Heart left ventricle (tissue), 16 donors: ENCODE measurements around the gene UBR3. TPM values are rescaled to one million over a fixed set of nuclear protein-coding genes. Genes with fewer than 3 reads are reported as not detected.

Experiments used
- ATAC-seq, 4 donors: fragments of 200-7000 bp; cut with Tn5 transposase; one replicate each; pipeline ENCODE4 v1.9.1; 2020 to 2022; ENCODE audit warnings: moderate library complexity in 4 of 4, mild to moderate bottlenecking in 3 of 4, moderate number of reproducible peaks in 1 of 4
- DNase-seq, 5 donors: peaks; one replicate each; pipeline ENCODE4 v3.0.0-alpha.2; 2020
- H3K27ac ChIP-seq, 12 donors: fragments of 200-600 bp; sonication (generic) in 4 of 12; one replicate each; pipeline versions ENCODE4 v1.5.0 to v1.8.0; 2016 to 2022; ENCODE audit warnings: mild to moderate bottlenecking in 2 of 12
- H3K27me3 ChIP-seq, 9 donors: fragments of 200-600 bp; sonication (generic) in 2 of 9; one replicate each; pipeline versions ENCODE4 v1.5.1 to v1.8.0; 2016 to 2022; ENCODE audit warnings: mild to moderate bottlenecking in 3 of 9
- H3K36me3 ChIP-seq, 9 donors: fragments of 200-600 bp; sonication (generic) in 2 of 9; one replicate each; pipeline versions ENCODE4 v1.5.0 to v1.8.0; 2018 to 2022; ENCODE audit warnings: mild to moderate bottlenecking in 2 of 9
- H3K4me1 ChIP-seq, 12 donors: fragments of 200-600 bp; sonication (generic) in 4 of 12; one replicate each; pipeline versions ENCODE4 v1.5.0 to v1.8.0; 2016 to 2022; ENCODE audit warnings: mild to moderate bottlenecking in 3 of 12
- H3K4me3 ChIP-seq, 12 donors: fragments of 200-600 bp; sonication (generic) in 4 of 12; one replicate each; pipeline versions ENCODE4 v1.5.0 to v1.8.0; 2017 to 2022; ENCODE audit warnings: mild to moderate bottlenecking in 9 of 12, moderate library complexity in 4 of 12
- H3K9me3 ChIP-seq, 12 donors: fragments of 200-600 bp; sonication (generic) in 4 of 12; one replicate each; pipeline versions ENCODE4 v1.5.0 to v1.8.0; 2016 to 2022; ENCODE audit warnings: mild to moderate bottlenecking in 1 of 12
- POLR2A ChIP-seq, 2 donors: fragments of 450-650 bp; IDR thresholded peaks; one replicate each; pipeline ENCODE4 v1.6.1; 2017; ENCODE audit warnings: antibody characterized with exemption in 2 of 2, mild to moderate bottlenecking in 2 of 2, moderate library complexity in 2 of 2
- WGBS, 4 donors: extraction: QIAGEN DNeasy Blood & Tissue Kit in 2 of 4; methylation state at CpG; one replicate each; pipeline versions ENCODE4 v1.1.5 to v1.1.7; 2013 to 2018; 5-methylcytosine and 5-hydroxymethylcytosine counted together
- intact Hi-C, 10 donors: fragments of 100-400 bp; cut with DNase I; formaldehyde crosslinking; loops; one replicate each; pipeline versions ENCODE4 v1.11.1 to v1.14.2; 2022
- polyA plus RNA-seq, 2 donors: library from polyadenylated mRNA; stranded (reverse); fragments of 200-250 nt; gene quantifications; one replicate each; pipeline ENCODE4 v1.2.3, GENCODE V29; 2013
- total RNA-seq, 9 donors: library from RNA; depleted of rRNA in 2 of 9; stranded (reverse); fragments of >200 nt in 2 of 9; fragmentation: NEBNext Ultra II Directional in 3 of 9; extraction: Animal tissue kit (Norgen Biotek cat#: 25700) in 3 of 9; gene quantifications; one replicate each; pipeline versions ENCODE4 v1.1.0 to v1.2.4, GENCODE V29; 2016 to 2023
- TF ChIP-seq, protein P1 (sequence below), 12 donors: fragments of 200-600 bp; sonication (generic) in 4 of 12; IDR thresholded peaks; one replicate each; pipeline versions ENCODE4 v1.5.0 to v1.8.0; 2018 to 2022; ENCODE audit warnings: antibody characterized with exemption in 12 of 12, mild to moderate bottlenecking in 5 of 12
- donor health status: ischemic (EF 13 %, LVEDD 7.1; RV severe dilation, severe dysfunction).
- donor health status: healthy with polysubstance abuse.
- donor health status: DM: no; HTN: yes; CAD: no.
- donor health status: DM: no; HTN: no; CAD: no.
- donor health status: ischemic (EF 25% LVEDD 6.9; RV normal size, moderate dysfunction).
- donor health status: ischemic (EF 25% LVEDD 5.7; RV mildly dilated, moderate dysfunction).
- donor health status: healthy.
- donor health status: DM: yes; HTN: yes; CAD: no.
- donor health status: ischemic (EF 35%, LVEDD 5.7; RV mildly dilated, moderate dysfunction).
- donor health status: nonischemic (EF 11% LVEDD 7.7; RV severe dilation, severe dysfunction).
- donor health status: DM: yes; HTN: yes; CAD: no.
- donor health status: PGD.
- donor health status: ischemic (EF 29% LVEDD 5.4; RV normal size, mild dysfunction).
- donor health status: nonischemic (EF 23%, LVEDD 6.1; RV moderate dilation, normal function).

Gene UBR3
- total and polyA plus RNA-seq, 11 donors, result 34.8 to 137 (median 106) TPM

- ATAC-seq (no peak), DNase-seq (no peak)
- Histone ChIP-seq H3K36me3 (no peaks in the 10 kb centered on the region), H3K27me3 (no peaks in the 10 kb centered on the region), H3K27ac (no peak overlapping the region), H3K4me3 (no peak overlapping the region), H3K4me1 (no peaks in the 10 kb centered on the region), H3K9me3 (no peaks in the 10 kb centered on the region)
- intact Hi-C loops, result no loop called here
- WGBS, 4 donors, result 43 to 66% (median 57%) methylated on average over 3 of the region's 3 CpGs
- TF ChIP-seq, protein P1, sequence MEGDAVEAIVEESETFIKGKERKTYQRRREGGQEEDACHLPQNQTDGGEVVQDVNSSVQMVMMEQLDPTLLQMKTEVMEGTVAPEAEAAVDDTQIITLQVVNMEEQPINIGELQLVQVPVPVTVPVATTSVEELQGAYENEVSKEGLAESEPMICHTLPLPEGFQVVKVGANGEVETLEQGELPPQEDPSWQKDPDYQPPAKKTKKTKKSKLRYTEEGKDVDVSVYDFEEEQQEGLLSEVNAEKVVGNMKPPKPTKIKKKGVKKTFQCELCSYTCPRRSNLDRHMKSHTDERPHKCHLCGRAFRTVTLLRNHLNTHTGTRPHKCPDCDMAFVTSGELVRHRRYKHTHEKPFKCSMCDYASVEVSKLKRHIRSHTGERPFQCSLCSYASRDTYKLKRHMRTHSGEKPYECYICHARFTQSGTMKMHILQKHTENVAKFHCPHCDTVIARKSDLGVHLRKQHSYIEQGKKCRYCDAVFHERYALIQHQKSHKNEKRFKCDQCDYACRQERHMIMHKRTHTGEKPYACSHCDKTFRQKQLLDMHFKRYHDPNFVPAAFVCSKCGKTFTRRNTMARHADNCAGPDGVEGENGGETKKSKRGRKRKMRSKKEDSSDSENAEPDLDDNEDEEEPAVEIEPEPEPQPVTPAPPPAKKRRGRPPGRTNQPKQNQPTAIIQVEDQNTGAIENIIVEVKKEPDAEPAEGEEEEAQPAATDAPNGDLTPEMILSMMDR (IDR thresholded peaks at IDR 0.05), result no peak
- TF ChIP-seq POLR2A (IDR thresholded peaks at IDR 0.05), result no peak
Measured at GRCh38 chr2:170101789-170102188, 274.5 kb downstream of the UBR3 start.

- no peaks in the 10 kb centered on the region for H3K36me3 ChIP-seq
- 69 to 78% (median 73%) methylated on average over 4 of the region's 4 CpGs for WGBS, 4 donors
- intact Hi-C loops, result no loop called here
- no peak for DNase-seq
- H3K4me3 ChIP-seq, result no peak overlapping the region
- TF ChIP-seq, protein P1 (IDR thresholded peaks at IDR 0.05), result no peak
- no peak for TF ChIP-seq POLR2A (IDR thresholded peaks at IDR 0.05)
- no peak overlapping the region for H3K27ac ChIP-seq
- no peaks in the 10 kb centered on the region for H3K9me3 ChIP-seq
- no peak for ATAC-seq
- H3K27me3 ChIP-seq, result no peaks in the 10 kb centered on the region
- no peaks in the 10 kb centered on the region for H3K4me1 ChIP-seq
Measured at GRCh38 chr2:170106102-170106840, 279.0 kb downstream of the UBR3 start.

DNA sequence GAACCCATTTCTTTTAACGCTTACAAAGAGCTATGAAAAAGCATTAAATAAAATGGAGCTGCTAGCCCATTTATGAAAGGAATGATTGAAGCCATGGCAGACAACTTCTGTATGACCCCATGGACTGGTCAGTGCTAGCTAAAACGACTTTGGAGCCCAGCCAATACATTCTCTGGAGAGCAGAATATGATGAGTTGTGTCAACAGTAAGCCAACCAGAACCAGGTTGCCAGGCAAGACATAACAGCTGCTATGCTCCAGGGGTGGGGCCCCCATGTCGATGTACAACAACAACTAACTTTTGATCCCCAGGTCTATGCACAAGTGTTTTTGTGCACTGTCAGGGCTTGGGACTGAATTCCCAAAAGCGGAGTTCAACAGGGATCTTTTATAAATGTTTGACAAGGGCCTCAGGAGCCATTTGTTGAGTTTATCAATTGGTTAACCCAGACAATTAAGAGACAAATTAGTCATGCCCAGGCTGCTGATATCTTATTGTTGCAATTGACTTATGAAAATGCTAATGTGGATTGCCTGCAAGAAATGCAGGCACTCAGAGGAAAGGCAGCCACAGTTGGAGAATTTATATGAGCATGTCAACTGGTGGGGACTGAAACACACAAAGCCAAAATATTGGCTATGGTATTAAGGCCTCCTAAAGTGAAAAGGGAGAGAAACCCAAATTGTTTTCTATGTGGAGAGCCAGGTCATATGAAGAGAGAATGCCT, 286.1 kb downstream of the UBR3 start:
- DNase-seq, result no peak
- Histone ChIP-seq H3K4me1 (no peaks in the 10 kb centered on the region), H3K27me3 (no peaks in the 10 kb centered on the region), H3K36me3 (no peaks in the 10 kb centered on the region), H3K4me3 (no peak overlapping the region), H3K9me3 (peaks cover 0 to 6% (median 0%) of the 10 kb centered on the region in 12 donors), H3K27ac (no peak overlapping the region)
- no peak for ATAC-seq
- TF ChIP-seq, protein P1 (IDR thresholded peaks at IDR 0.05), result no peak
- TF ChIP-seq POLR2A (IDR thresholded peaks at IDR 0.05), result no peak
- 55 to 73% (median 70%) methylated on average over 4 of the region's 4 CpGs for WGBS, 4 donors
- intact Hi-C loops, result no loop called here

- no peak overlapping the region for H3K27ac ChIP-seq
- ATAC-seq (no peak), DNase-seq (no peak)
- intact Hi-C loops, result no loop called here
- no peaks in the 10 kb centered on the region for H3K4me1 ChIP-seq
- no peak overlapping the region for H3K4me3 ChIP-seq
- 63 to 69% (median 67%) methylated on average over 10 of the region's 10 CpGs for WGBS, 4 donors
- peaks cover 0 to 6% (median 0%) of the 10 kb centered on the region in 12 donors for H3K9me3 ChIP-seq
- H3K36me3 ChIP-seq, result no peaks in the 10 kb centered on the region
- no peaks in the 10 kb centered on the region for H3K27me3 ChIP-seq
- TF ChIP-seq, protein P1 (IDR thresholded peaks at IDR 0.05), result no peak
- no peak for TF ChIP-seq POLR2A (IDR thresholded peaks at IDR 0.05)
Measured at GRCh38 chr2:170115501-170116229, 288.4 kb downstream of the UBR3 start.
